K562 (cell line): ENCODE results near the gene SPINK4. TPM values are rescaled to one million over a fixed set of nuclear protein-coding genes. Genes with fewer than 3 reads are reported as not detected.

Experiments used
- REST ChIP-seq, 2 experiments: fragments of 450-650 bp; formaldehyde crosslinking in 1 of 2; IDR thresholded peaks; 2 replicates each; pipeline versions ENCODE4 v1.4.0 to v1.6.1; 2014 to 2020; ENCODE audit warnings: mild to moderate bottlenecking in 2 of 2, borderline replicate concordance in 1 of 2, low read depth in 1 of 2
- polyA plus RNA-seq, 8 experiments: library from polyadenylated mRNA; depleted of rRNA in 4 of 8; stranded (reverse) in 5 of 8; unstranded in 3 of 8; fragments of >200 nt; fragmentation: Nextera tagmentation in 2 of 8; fragmentation: Illumina TruSeq in 1 of 8; extraction: Ambion mirVana in 2 of 8; extraction: Trizol in 1 of 8; gene quantifications; 2 replicates each; pipeline versions ENCODE4 v1.2.1 to v1.2.3, GENCODE V29; 2011 to 2014; ENCODE audit warnings: inconsistent platforms in 1 of 8, missing spikeins in 1 of 8
- total RNA-seq, 7 experiments: library from RNA; depleted of rRNA in 6 of 7; stranded (reverse); fragments of >200 nt in 6 of 7; fragmentation: Illumina TruSeq in 2 of 7; extraction: Trizol in 2 of 7; gene quantifications; 2 replicates each; pipeline versions ENCODE4 v1.2.1 to v1.2.3, GENCODE V29; 2011 to 2021; ENCODE audit warnings: low replicate concordance in 1 of 7
- TF ChIP-seq, protein P1 (sequence below), 3 experiments: IDR thresholded peaks in 2 of 3; conservative IDR thresholded peaks in 1 of 3; 2 replicates each; pipeline ENCODE4 v1.5.1; 2011 to 2012; ENCODE audit warnings: low read length in 3 of 3, mild to moderate bottlenecking in 3 of 3, control low read depth in 2 of 3, improper control_type of control experiment in 1 of 3, inconsistent platforms in 1 of 3, low read depth in 1 of 3, mixed read lengths in 1 of 3, moderate library complexity in 1 of 3; ENCODE audit not compliant: insufficient read depth in 2 of 3

Gene SPINK4
- total and polyA plus RNA-seq, 9 of the 15 experiments (the other 6 are each of a cell fraction or from before 2014, with no cell fraction given) = 0.74 to 5.5 (median 2.1) TPM; not detected in 2

GRCh38 chr9:33229359-33230114 is 10.4 kb upstream of the SPINK4 start (continued):
- TF ChIP-seq REST (IDR thresholded peaks at IDR 0.05; ENCODE audit: borderline replicate concordance) (peak; percentile 55; the same call in 1 of the 2 replicates), REST (CRISPR knock-in tag; IDR thresholded peaks at IDR 0.05; ENCODE audit: low read depth) (no peak)
- TF ChIP-seq, protein P1, sequence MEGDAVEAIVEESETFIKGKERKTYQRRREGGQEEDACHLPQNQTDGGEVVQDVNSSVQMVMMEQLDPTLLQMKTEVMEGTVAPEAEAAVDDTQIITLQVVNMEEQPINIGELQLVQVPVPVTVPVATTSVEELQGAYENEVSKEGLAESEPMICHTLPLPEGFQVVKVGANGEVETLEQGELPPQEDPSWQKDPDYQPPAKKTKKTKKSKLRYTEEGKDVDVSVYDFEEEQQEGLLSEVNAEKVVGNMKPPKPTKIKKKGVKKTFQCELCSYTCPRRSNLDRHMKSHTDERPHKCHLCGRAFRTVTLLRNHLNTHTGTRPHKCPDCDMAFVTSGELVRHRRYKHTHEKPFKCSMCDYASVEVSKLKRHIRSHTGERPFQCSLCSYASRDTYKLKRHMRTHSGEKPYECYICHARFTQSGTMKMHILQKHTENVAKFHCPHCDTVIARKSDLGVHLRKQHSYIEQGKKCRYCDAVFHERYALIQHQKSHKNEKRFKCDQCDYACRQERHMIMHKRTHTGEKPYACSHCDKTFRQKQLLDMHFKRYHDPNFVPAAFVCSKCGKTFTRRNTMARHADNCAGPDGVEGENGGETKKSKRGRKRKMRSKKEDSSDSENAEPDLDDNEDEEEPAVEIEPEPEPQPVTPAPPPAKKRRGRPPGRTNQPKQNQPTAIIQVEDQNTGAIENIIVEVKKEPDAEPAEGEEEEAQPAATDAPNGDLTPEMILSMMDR (IDR thresholded peaks at IDR 0.05 in 2 of 3, conservative IDR thresholded peaks at IDR 0.05 in 1 of 3; ENCODE audit: insufficient read depth in 2 of 3, low read depth in 1 of 3, low read length in 3 of 3) = peak; percentile 35 to 51 (median 48)
